ENCODE measurements around the gene CTSV. TPM values are rescaled to one million over a fixed set of nuclear protein-coding genes. Genes with fewer than 3 reads are reported as not detected.

The CTSV gene
- total and polyA plus RNA-seq, 10 donors: 0.06 to 0.30 (median 0.13) TPM; not detected in 4

- H3K4me3 ChIP-seq: no peak overlapping the region
- DNase-seq: no peak
- H3K27me3 ChIP-seq (replicated peaks in 1 of 7): peaks cover 0 to 63% (median 3%) of the 10 kb centered on the region in 7 donors
- H3K9me3 ChIP-seq: no peaks in the 10 kb centered on the region
- H3K27ac ChIP-seq: no peak overlapping the region
- no peaks in the 10 kb centered on the region for H3K36me3 ChIP-seq
- 60 to 77% (median 68%) methylated on average over 2 of the region's 2 CpGs for WGBS, 5 donors
- TF ChIP-seq CTCF (IDR thresholded peaks at IDR 0.05 in 8 of 11, conservative IDR thresholded peaks at IDR 0.05 in 3 of 11): no peak
- no peaks in the 10 kb centered on the region for H3K4me1 ChIP-seq
- intact Hi-C loops (cut with DNase I; ENCODE audit: low total_unique reads): no loop called here
Observed at GRCh38 chr9:97052735-97053134, 13.8 kb upstream of the CTSV start.

- no peak overlapping the region for H3K27ac ChIP-seq
- no peaks in the 10 kb centered on the region for H3K4me1 ChIP-seq
- intact Hi-C loops (cut with DNase I; ENCODE audit: low total_unique reads): no loop called here
- no peaks in the 10 kb centered on the region for H3K36me3 ChIP-seq
- peaks cover 0 to 4% (median 0%) of the 10 kb centered on the region in 8 donors for H3K9me3 ChIP-seq
- H3K4me3 ChIP-seq: no peak overlapping the region
- H3K27me3 ChIP-seq (replicated peaks in 1 of 7): peaks cover 0 to 62% (median 4%) of the 10 kb centered on the region in 7 donors
- DNase-seq: no peak
- 41 to 70% (median 65%) methylated on average over 5 of the region's 5 CpGs for WGBS, 5 donors
- no peak for TF ChIP-seq CTCF (IDR thresholded peaks at IDR 0.05 in 8 of 11, conservative IDR thresholded peaks at IDR 0.05 in 3 of 11)
- no peak for TF ChIP-seq POLR2AphosphoS5 (IDR thresholded peaks at IDR 0.05)
- TF ChIP-seq POLR2A (IDR thresholded peaks at IDR 0.05): no peak
Observed at GRCh38 chr9:97046228-97046627, 7.3 kb upstream of the CTSV start.

- Histone ChIP-seq H3K4me1 (no peaks in the 10 kb centered on the region), H3K27ac (no peak overlapping the region), H3K9me3 (peaks cover 0 to 4% (median 0%) of the 10 kb centered on the region in 8 donors), H3K27me3 (replicated peaks in 1 of 7) (peaks cover 0 to 64% (median 4%) of the 10 kb centered on the region in 7 donors), H3K4me3 (no peak overlapping the region), H3K36me3 (no peaks in the 10 kb centered on the region)
- 62 to 86% (median 73%) methylated on average over 5 of the region's 5 CpGs for WGBS, 5 donors
- DNase-seq: no peak
- no peak for TF ChIP-seq CTCF (IDR thresholded peaks at IDR 0.05 in 8 of 11, conservative IDR thresholded peaks at IDR 0.05 in 3 of 11)
- no peak for TF ChIP-seq POLR2AphosphoS5 (IDR thresholded peaks at IDR 0.05)
- no peak for TF ChIP-seq POLR2A (IDR thresholded peaks at IDR 0.05)
- intact Hi-C loops (cut with DNase I; ENCODE audit: low total_unique reads): no loop called here
Observed at GRCh38 chr9:97045300-97045699, 6.4 kb upstream of the CTSV start.

GRCh38 chr9:97041898-97042297 is 3.0 kb upstream of the CTSV start:
- 25 to 49% (median 44%) methylated on average over 2 of the region's 2 CpGs for whole genome bisulfite sequencing, 5 donors
- Histone ChIP-seq H3K9me3 (peaks cover 0 to 4% (median 0%) of the 10 kb centered on the region in 8 donors), H3K4me1 (peaks cover 0 to 18% (median 14%) of the 10 kb centered on the region in 6 donors), H3K27me3 (replicated peaks in 1 of 7) (peaks cover 0 to 85% (median 29%) of the 10 kb centered on the region in 7 donors), H3K36me3 (no peaks in the 10 kb centered on the region), H3K27ac (no peak overlapping the region), H3K4me3 (no peak overlapping the region)
- TF ChIP-seq CTCF (IDR thresholded peaks at IDR 0.05 in 8 of 11, conservative IDR thresholded peaks at IDR 0.05 in 3 of 11) (no peak), POLR2AphosphoS5 (IDR thresholded peaks at IDR 0.05) (no peak), POLR2A (IDR thresholded peaks at IDR 0.05) (no peak)
- no peak for DNase-seq
- intact Hi-C loops (cut with DNase I; ENCODE audit: low total_unique reads): no loop called here
